AG04449 (cell line): Measurements from ENCODE around the gene SYCP2L.

ENCODE experiments used
- CTCF ChIA-PET: fragments of 350-600 bp; formaldehyde crosslinking; extraction: SDS; loops from one replicate; lab custom pipeline; 2021; ENCODE audit warnings: antibody characterized with exemption; lab: Yijun Ruan, JAX
- POLR2A ChIA-PET: fragments of 400-600, 350-600 bp; formaldehyde crosslinking; extraction: SDS; loops from one replicate; lab custom pipeline; 2020; ENCODE audit warnings: antibody characterized with exemption, inconsistent platforms; lab: Yijun Ruan, JAX
- DNase-seq: peaks from one replicate; pipeline ENCODE4 v3.0.0-alpha.2; 2010; ENCODE audit warnings: low read depth, low spot score
- H3K4me3 ChIP-seq: 2 replicates; pipeline ENCODE4 v1.5.1; 2011; ENCODE audit warnings: low read depth, mild to moderate bottlenecking, control low read depth, low read length
- TF ChIP-seq, protein P1 (sequence below): IDR thresholded peaks from one replicate; pipeline ENCODE4 v1.5.1; 2011; ENCODE audit warnings: mild to moderate bottlenecking, moderate library complexity, low read length, control low read depth, inconsistent platforms; ENCODE audit not compliant: insufficient read depth; ENCODE audit errors: missing control alignments

The SYCP2L gene

GRCh38 chr6:11016452-11016851, 129.6 kb downstream of the SYCP2L start:
- TF ChIP-seq, protein P1, sequence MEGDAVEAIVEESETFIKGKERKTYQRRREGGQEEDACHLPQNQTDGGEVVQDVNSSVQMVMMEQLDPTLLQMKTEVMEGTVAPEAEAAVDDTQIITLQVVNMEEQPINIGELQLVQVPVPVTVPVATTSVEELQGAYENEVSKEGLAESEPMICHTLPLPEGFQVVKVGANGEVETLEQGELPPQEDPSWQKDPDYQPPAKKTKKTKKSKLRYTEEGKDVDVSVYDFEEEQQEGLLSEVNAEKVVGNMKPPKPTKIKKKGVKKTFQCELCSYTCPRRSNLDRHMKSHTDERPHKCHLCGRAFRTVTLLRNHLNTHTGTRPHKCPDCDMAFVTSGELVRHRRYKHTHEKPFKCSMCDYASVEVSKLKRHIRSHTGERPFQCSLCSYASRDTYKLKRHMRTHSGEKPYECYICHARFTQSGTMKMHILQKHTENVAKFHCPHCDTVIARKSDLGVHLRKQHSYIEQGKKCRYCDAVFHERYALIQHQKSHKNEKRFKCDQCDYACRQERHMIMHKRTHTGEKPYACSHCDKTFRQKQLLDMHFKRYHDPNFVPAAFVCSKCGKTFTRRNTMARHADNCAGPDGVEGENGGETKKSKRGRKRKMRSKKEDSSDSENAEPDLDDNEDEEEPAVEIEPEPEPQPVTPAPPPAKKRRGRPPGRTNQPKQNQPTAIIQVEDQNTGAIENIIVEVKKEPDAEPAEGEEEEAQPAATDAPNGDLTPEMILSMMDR, result no peak
- ChIA-PET POLR2A (no interaction called here), CTCF (no interaction called here)
- DNase-seq, result no peak
- H3K4me3 ChIP-seq, result no peak overlapping the region

DNA sequence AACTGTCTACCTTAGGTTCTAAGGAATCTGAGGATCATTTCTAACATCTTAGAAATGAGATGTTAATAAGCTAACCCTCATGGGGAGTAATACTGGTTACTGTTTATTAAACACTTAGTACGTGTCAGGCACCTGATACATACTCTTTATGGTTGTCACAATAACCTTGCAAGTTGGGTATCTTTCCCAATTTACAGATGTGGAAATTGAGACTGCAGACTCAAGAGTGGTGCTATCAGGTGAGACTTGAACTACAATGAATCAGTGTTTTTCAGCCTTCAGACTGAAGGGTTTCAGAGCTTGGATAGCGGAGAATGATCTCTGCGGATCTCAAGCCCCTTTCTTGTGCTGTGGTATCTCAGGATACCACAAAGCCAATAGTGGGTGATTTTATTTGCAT, 130.2 kb downstream of the SYCP2L start:
- DNase-seq, result no peak
- TF ChIP-seq, protein P1, result no peak
- ChIA-PET POLR2A (no interaction called here), CTCF (no interaction called here)
- H3K4me3 ChIP-seq, result no peak overlapping the region

GRCh38 chr6:11018225-11018624, 131.4 kb downstream of the SYCP2L start:
- ChIA-PET POLR2A (no interaction called here), CTCF (no interaction called here)
- no peak for DNase-seq
- TF ChIP-seq, protein P1, result no peak
- no peak overlapping the region for H3K4me3 ChIP-seq

DNA sequence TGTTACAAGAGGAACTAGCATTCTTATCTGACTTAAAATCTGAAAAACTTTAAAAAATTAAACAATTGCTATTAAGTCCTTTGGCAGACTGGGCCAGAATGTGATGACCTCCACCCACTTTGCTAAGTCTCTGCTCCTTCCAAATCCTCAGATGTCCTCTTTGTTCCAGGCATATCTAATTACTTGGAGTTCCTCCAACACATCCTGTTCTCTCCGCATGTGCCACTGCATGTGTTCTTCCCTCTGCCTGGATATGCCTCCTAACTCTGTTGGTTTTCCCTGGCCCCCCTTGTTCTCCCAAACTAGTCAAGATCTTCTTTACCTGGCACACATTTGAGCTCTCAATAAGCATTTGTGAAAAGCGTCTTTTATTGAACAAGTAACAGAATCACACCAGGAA, 134.2 kb downstream of the SYCP2L start:
- CTCF ChIA-PET, result interaction anchor here (1.2 to 1.3 kb wide), 3 partner anchors 9 to 66 kb away, joined by 3 to 6 read pairs (median 4); no protein-coding TSS in a partner anchor
- H3K4me3 ChIP-seq, result no peak overlapping the region
- TF ChIP-seq, protein P1, result no peak
- POLR2A ChIA-PET, result no interaction called here
- DNase-seq, result no peak

DNA sequence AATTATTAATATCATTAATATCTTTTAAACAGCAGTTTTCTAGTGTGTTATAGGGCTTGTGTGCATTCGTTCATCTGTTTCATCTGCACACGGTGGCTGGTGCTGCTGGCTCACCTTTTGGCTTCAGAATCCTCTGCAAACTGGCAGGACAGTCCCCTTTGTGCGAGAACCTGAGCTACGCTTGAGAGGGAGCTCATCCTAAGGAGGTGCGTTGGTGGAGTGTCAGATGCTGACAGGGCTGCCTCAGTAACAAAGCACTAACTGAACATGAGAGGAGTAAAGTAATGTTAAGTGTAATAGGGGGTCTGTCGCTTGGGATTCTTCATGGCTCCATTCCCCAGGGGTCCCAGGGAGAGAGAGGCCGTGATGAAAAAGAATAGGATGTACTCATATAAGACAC, 134.9 kb downstream of the SYCP2L start:
- no peak for DNase-seq
- TF ChIP-seq, protein P1, result no peak
- no peak overlapping the region for H3K4me3 ChIP-seq
- CTCF ChIA-PET, result interaction anchor here (1.3 kb wide), 1 partner anchor 17 kb away, joined by 3 read pairs; no protein-coding TSS in a partner anchor
- POLR2A ChIA-PET, result no interaction called here

GRCh38 chr6:11023032-11023431, 136.2 kb downstream of the SYCP2L start:
- CTCF ChIA-PET, result interaction anchor here (1.2 to 2.9 kb wide), 3 partner anchors 16 to 68 kb away, joined by 3 to 10 read pairs (median 3); no protein-coding TSS in a partner anchor
- TF ChIP-seq, protein P1, result no peak
- H3K4me3 ChIP-seq, result no peak overlapping the region
- POLR2A ChIA-PET, result no interaction called here
- DNase-seq, result no peak
